Omental fat pad (tissue), 4 donors: ENCODE data around the gene RMND1. TPM values are rescaled to one million over a fixed set of nuclear protein-coding genes. Genes with fewer than 3 reads are reported as not detected.

ENCODE experiments used
- ATAC-seq: fragments of 150-250 bp; one replicate; pipeline ENCODE4 v1.9.1; 2016; ENCODE audit warnings: mild to moderate bottlenecking, moderate library complexity; ENCODE audit not compliant: low FRiP score
- DNase-seq: peaks from one replicate; pipeline ENCODE4 v3.0.0-alpha.2; 2019; ENCODE audit warnings: low spot score
- CTCF ChIP-seq, 3 donors: fragments of 450-650 bp; IDR thresholded peaks; one replicate each; pipeline ENCODE4 v1.5.1; 2016 to 2017; ENCODE audit warnings: antibody characterized with exemption in 3 of 3, mild to moderate bottlenecking in 3 of 3, moderate library complexity in 2 of 3
- total RNA-seq, 4 donors: library from RNA; depleted of rRNA; stranded (reverse); fragments of >200 nt; gene quantifications; one replicate each; pipeline ENCODE4 v1.1.0, GENCODE V29; 2016

RMND1 gene
- total RNA-seq, 4 donors from 2014 or later: 14.9 to 26.7 (median 21.1) TPM

GRCh38 chr6:151443454-151443853 is 8.5 kb downstream of the RMND1 start:
- no peak for ATAC-seq
- TF ChIP-seq CTCF (IDR thresholded peaks at IDR 0.05): no peak

GRCh38 chr6:151442371-151442770 is 9.6 kb downstream of the RMND1 start:
- no peak for TF ChIP-seq CTCF (IDR thresholded peaks at IDR 0.05)
- ATAC-seq: no peak
- DNase-seq: no peak

More at GRCh38 chr6:151443454-151443853, 8.5 kb downstream of the RMND1 start:
- no peak for DNase-seq

GRCh38 chr6:151441390-151442166 is 10.3 kb downstream of the RMND1 start:
- TF ChIP-seq CTCF (IDR thresholded peaks at IDR 0.05): no peak
- no peak for DNase-seq
- ATAC-seq: no peak

GRCh38 chr6:151440930-151441329 is 11.0 kb downstream of the RMND1 start:
- DNase-seq (no peak), ATAC-seq (no peak)
- no peak for TF ChIP-seq CTCF (IDR thresholded peaks at IDR 0.05)

- ATAC-seq: no peak
- TF ChIP-seq CTCF (IDR thresholded peaks at IDR 0.05): no peak
- DNase-seq: no peak
Measured at GRCh38 chr6:151440498-151440897, 11.4 kb downstream of the RMND1 start.

- TF ChIP-seq CTCF (IDR thresholded peaks at IDR 0.05): no peak
- no peak for ATAC-seq
- no peak for DNase-seq
Measured at GRCh38 chr6:151437401-151437800, 14.5 kb downstream of the RMND1 start.

- DNase-seq (no peak), ATAC-seq (no peak)
- TF ChIP-seq CTCF (IDR thresholded peaks at IDR 0.05): no peak
Measured at GRCh38 chr6:151436802-151437201, 15.1 kb downstream of the RMND1 start.
